ENCODE measurements around the gene PALB2.

DNA sequence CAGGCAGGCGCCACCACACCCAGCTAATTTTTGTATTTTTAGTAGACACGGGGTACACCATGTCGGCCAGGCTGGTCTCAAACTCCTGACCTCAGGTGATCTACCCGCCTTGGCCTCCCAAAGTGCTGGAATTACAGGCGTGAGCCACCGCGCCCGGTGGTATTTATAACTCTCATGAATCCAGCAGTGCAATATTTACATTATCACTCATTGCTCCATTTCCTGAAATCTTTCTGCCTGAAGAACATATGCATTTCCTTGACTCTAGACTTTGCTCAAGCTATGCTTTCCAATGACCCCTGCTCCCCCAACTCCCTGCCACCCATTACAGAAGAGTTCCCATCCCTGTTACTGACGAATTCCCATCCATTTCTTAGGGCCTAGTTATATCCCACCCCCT lies 25.3 kb downstream of the PALB2 start:
- TF ChIP-seq, protein P1, sequence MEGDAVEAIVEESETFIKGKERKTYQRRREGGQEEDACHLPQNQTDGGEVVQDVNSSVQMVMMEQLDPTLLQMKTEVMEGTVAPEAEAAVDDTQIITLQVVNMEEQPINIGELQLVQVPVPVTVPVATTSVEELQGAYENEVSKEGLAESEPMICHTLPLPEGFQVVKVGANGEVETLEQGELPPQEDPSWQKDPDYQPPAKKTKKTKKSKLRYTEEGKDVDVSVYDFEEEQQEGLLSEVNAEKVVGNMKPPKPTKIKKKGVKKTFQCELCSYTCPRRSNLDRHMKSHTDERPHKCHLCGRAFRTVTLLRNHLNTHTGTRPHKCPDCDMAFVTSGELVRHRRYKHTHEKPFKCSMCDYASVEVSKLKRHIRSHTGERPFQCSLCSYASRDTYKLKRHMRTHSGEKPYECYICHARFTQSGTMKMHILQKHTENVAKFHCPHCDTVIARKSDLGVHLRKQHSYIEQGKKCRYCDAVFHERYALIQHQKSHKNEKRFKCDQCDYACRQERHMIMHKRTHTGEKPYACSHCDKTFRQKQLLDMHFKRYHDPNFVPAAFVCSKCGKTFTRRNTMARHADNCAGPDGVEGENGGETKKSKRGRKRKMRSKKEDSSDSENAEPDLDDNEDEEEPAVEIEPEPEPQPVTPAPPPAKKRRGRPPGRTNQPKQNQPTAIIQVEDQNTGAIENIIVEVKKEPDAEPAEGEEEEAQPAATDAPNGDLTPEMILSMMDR (IDR thresholded peaks at IDR 0.05), result no peak
- no peak for TF ChIP-seq ZFX (IDR thresholded peaks at IDR 0.05; ENCODE audit: borderline replicate concordance)
